B cell (primary cell): ENCODE results near the gene MICU1. TPM values are rescaled to one million over a fixed set of nuclear protein-coding genes. Genes with fewer than 3 reads are reported as not detected.

Experiments used
- ATAC-seq: fragments of 200-7000 bp; cut with Tn5 transposase; one replicate; pipeline ENCODE4 v1.10.0; 2021; ENCODE audit warnings: low read depth, mild to moderate bottlenecking, moderate number of reproducible peaks, moderate library complexity
- CTCF ChIA-PET: fragments of 350-600 bp; sonication (Branson Sonifier 250); formaldehyde crosslinking; loops from one replicate; lab custom pipeline; 2021; ENCODE audit warnings: antibody characterized with exemption, inconsistent platforms; lab: Charles Lee
- POLR2A ChIA-PET: fragments of 350-600 bp; sonication (Branson Sonifier 250); formaldehyde crosslinking; loops from one replicate; lab custom pipeline; 2021; ENCODE audit warnings: antibody characterized with exemption; lab: Charles Lee
- DNase-seq: peaks from one replicate; pipeline ENCODE4 v3.0.0; 2013
- H2AFZ ChIP-seq: 2 replicates; pipeline ENCODE4 v1.6.1; 2012; ENCODE audit warnings: mild to moderate bottlenecking, low read depth, low read length; ENCODE audit not compliant: insufficient read depth, poor library complexity, severe bottlenecking
- H3K27ac ChIP-seq, 2 donors: 1 replicate in 1 of 2; 2 replicates in 1 of 2; pipeline ENCODE4 v1.5.1; 2012 to 2013; ENCODE audit warnings: low read length in 2 of 2, mild to moderate bottlenecking in 2 of 2, moderate library complexity in 1 of 2
- H3K27me3 ChIP-seq, 4 experiments: fragments of 200-600 bp in 1 of 4; sonication (generic) in 1 of 4; replicated peaks in 1 of 4; 1 replicate in 2 of 4; 2 replicates in 2 of 4; pipeline versions ENCODE4 v1.6.1 to v1.7.0; 2013 to 2016; ENCODE audit warnings: low read length in 3 of 4, mild to moderate bottlenecking in 2 of 4, mixed read lengths in 1 of 4, moderate library complexity in 1 of 4; ENCODE audit not compliant: insufficient read depth in 4 of 4, control insufficient read depth in 3 of 4; ENCODE audit errors: control extremely low read depth in 1 of 4
- H3K36me3 ChIP-seq, 2 experiments: replicated peaks in 1 of 2; 1 replicate in 1 of 2; 2 replicates in 1 of 2; pipeline versions ENCODE4 v1.6.1 to v1.7.1; 2013; ENCODE audit warnings: low read length in 1 of 2; ENCODE audit not compliant: insufficient read depth in 2 of 2, control insufficient read depth in 1 of 2; ENCODE audit errors: control extremely low read depth in 1 of 2, extremely low read depth in 1 of 2
- H3K4me1 ChIP-seq, 2 donors: fragments of 200-600 bp in 1 of 2; sonication (generic) in 1 of 2; 1 replicate in 1 of 2; 2 replicates in 1 of 2; pipeline versions ENCODE4 v1.5.1 to v1.6.1; 2013 to 2017; ENCODE audit warnings: low read length in 2 of 2; ENCODE audit not compliant: control insufficient read depth in 2 of 2, insufficient read depth in 2 of 2
- H3K4me2 ChIP-seq: replicated peaks from 2 replicates; pipeline ENCODE3; 2012; ENCODE audit warnings: mild to moderate bottlenecking, low read depth, low read length; ENCODE audit not compliant: poor library complexity, severe bottlenecking
- H3K4me3 ChIP-seq, 5 experiments: fragments of 200-600 bp in 1 of 5; sonication (generic) in 1 of 5; 1 replicate in 3 of 5; 2 replicates in 2 of 5; pipeline versions ENCODE4 v1.5.1 to v1.7.0; 2011 to 2016; ENCODE audit warnings: low read length in 4 of 5, mild to moderate bottlenecking in 4 of 5, low read depth in 2 of 5, control low read depth in 1 of 5, moderate library complexity in 1 of 5; ENCODE audit not compliant: insufficient read depth in 1 of 5; ENCODE audit errors: control extremely low read depth in 1 of 5, extremely low read depth in 1 of 5
- H3K79me2 ChIP-seq: fragments of 200-600 bp; sonication (generic); one replicate; pipeline ENCODE4 v1.6.0; 2016; ENCODE audit warnings: low read length; ENCODE audit not compliant: control insufficient read depth, insufficient read depth
- H3K9ac ChIP-seq: fragments of 200-600 bp; sonication (generic); 2 replicates; pipeline ENCODE4 v1.6.1; 2017; ENCODE audit warnings: mild to moderate bottlenecking, low read length, moderate library complexity
- H3K9me3 ChIP-seq, 3 donors: one replicate each; pipeline versions ENCODE4 v1.6.1 to v1.7.1; 2013; ENCODE audit warnings: low read length in 2 of 3; ENCODE audit not compliant: control insufficient read depth in 2 of 3, insufficient read depth in 1 of 3; ENCODE audit errors: control extremely low read depth in 1 of 3
- H4K20me1 ChIP-seq: 2 replicates; pipeline ENCODE4 v1.6.0; 2012; ENCODE audit warnings: mild to moderate bottlenecking, low read length; ENCODE audit not compliant: insufficient read depth, control insufficient read depth, poor library complexity, severe bottlenecking
- H3K27ac Mint-ChIP-seq: one replicate; pipeline ENCODE4 v1.8.0; 2021; ENCODE audit warnings: mixed read lengths
- H3K27me3 Mint-ChIP-seq: one replicate; pipeline ENCODE4 v1.8.0; 2021; ENCODE audit warnings: mixed read lengths
- H3K4me1 Mint-ChIP-seq: one replicate; pipeline ENCODE4 v1.8.0; 2021; ENCODE audit warnings: mixed read lengths
- H3K4me3 Mint-ChIP-seq: one replicate; pipeline ENCODE4 v1.8.0; 2021; ENCODE audit warnings: mixed read lengths
- H3K9me3 Mint-ChIP-seq: one replicate; pipeline ENCODE4 v1.8.0; 2022; ENCODE audit warnings: mixed read lengths; ENCODE audit not compliant: insufficient read depth
- CTCF ChIP-seq: fragments of 200-600 bp; IDR thresholded peaks from one replicate; pipeline ENCODE4 v1.8.0; 2022; ENCODE audit warnings: antibody characterized with exemption, mild to moderate bottlenecking
- EZH2 ChIP-seq: IDR thresholded peaks from 2 replicates; pipeline ENCODE4 v1.6.1; 2012; ENCODE audit warnings: borderline replicate concordance, low read depth, mild to moderate bottlenecking, moderate library complexity, low read length; ENCODE audit not compliant: insufficient read depth, poor library complexity, severe bottlenecking
- WGBS: methylation state at CpG from one replicate; pipeline ENCODE4 v1.1.5; 2013; ENCODE audit warnings: missing lambda C conversion rate; ENCODE audit not compliant: insufficient coverage; 5-methylcytosine and 5-hydroxymethylcytosine counted together
- intact Hi-C: fragments of 100-400 bp; cut with micrococcal nuclease; formaldehyde crosslinking; loops from one replicate; pipeline ENCODE4 v1.10.0; 2022
- polyA plus RNA-seq: library from polyadenylated mRNA; depleted of rRNA; stranded (reverse); fragments of >200 nt; gene quantifications from 2 replicates; pipeline ENCODE4 v1.2.3, GENCODE V29; 2012
- total RNA-seq, 2 donors: library from RNA; stranded (reverse); fragments of 120-200 nt in 1 of 2; gene quantifications; 1 replicate in 1 of 2; 2 replicates in 1 of 2; pipeline versions ENCODE4 v1.2.3 to v1.2.4, GENCODE V29; 2013 to 2022

Gene MICU1
- total and polyA plus RNA-seq, 2 donors (not counting 1 experiment from before 2014, with no cell fraction given): 12.0 to 34.7 TPM

GRCh38 chr10:72595436-72595835, 30.4 kb downstream of the MICU1 start:
- H3K27me3 ChIP-seq: no peaks in the 10 kb centered on the region
- no peak overlapping the region for H3K4me3 ChIP-seq
- no CpG with 5 or more reads among the region's 1 CpG for WGBS
- intact Hi-C loops: no loop called here
- CTCF ChIA-PET: no interaction called here
- H3K36me3 ChIP-seq: no peaks in the 10 kb centered on the region
- POLR2A ChIA-PET: interaction anchor here (0.9 kb wide), 1 partner anchor 14 kb away, joined by 4 read pairs; no protein-coding TSS in a partner anchor
- H3K27ac ChIP-seq: no peak overlapping the region
- H2AFZ ChIP-seq: no peak overlapping the region
- Mint-ChIP-seq H3K27ac (no peak overlapping the region), H3K4me1 (peaks cover 24% of the 10 kb centered on the region), H3K27me3 (no peaks in the 10 kb centered on the region), H3K9me3 (no peaks in the 10 kb centered on the region), H3K4me3 (no peak overlapping the region)
- DNase-seq (no peak), ATAC-seq (no peak)
- TF ChIP-seq EZH2 (no peak), CTCF (no peak)
- H3K9ac ChIP-seq: no peak overlapping the region
- peaks cover 7% of the 10 kb centered on the region for H4K20me1 ChIP-seq
- H3K4me2 ChIP-seq: no peak overlapping the region
- H3K4me1 ChIP-seq: peaks cover 0 to 6% of the 10 kb centered on the region in 2 donors
- peaks cover 49% of the 10 kb centered on the region for H3K79me2 ChIP-seq
- peaks cover 0 to 4% (median 0%) of the 10 kb centered on the region in 3 donors for H3K9me3 ChIP-seq

GRCh38 chr10:72593963-72594362, 31.9 kb downstream of the MICU1 start:
- peaks cover 28% of the 10 kb centered on the region for H3K4me1 Mint-ChIP-seq
- H3K9ac ChIP-seq: no peak overlapping the region
- no peak overlapping the region for H3K4me2 ChIP-seq
- H3K9me3 ChIP-seq: peaks cover 0 to 4% (median 0%) of the 10 kb centered on the region in 3 donors
- H3K79me2 ChIP-seq: peaks cover 53% of the 10 kb centered on the region
- peaks cover 0 to 6% of the 10 kb centered on the region in 2 donors for H3K4me1 ChIP-seq
- H3K4me3 ChIP-seq: no peak overlapping the region
- no CpG with 5 or more reads among the region's 1 CpG for WGBS
- H3K27ac Mint-ChIP-seq: no peak overlapping the region
- no peaks in the 10 kb centered on the region for H3K27me3 Mint-ChIP-seq
- H4K20me1 ChIP-seq: peaks cover 7% of the 10 kb centered on the region
- H3K36me3 ChIP-seq: no peaks in the 10 kb centered on the region
- TF ChIP-seq EZH2: no peak
- no peak for TF ChIP-seq CTCF
- POLR2A ChIA-PET: no interaction called here
- CTCF ChIA-PET: no interaction called here
- H3K4me3 Mint-ChIP-seq: no peak overlapping the region
- no peak overlapping the region for H3K27ac ChIP-seq
- no peak for DNase-seq
- no peaks in the 10 kb centered on the region for H3K27me3 ChIP-seq
- intact Hi-C loops: no loop called here
- no peak overlapping the region for H2AFZ ChIP-seq
- ATAC-seq: no peak
- H3K9me3 Mint-ChIP-seq: no peaks in the 10 kb centered on the region
